HG03039 (cell line): ENCODE results near the gene PGAP1.

Source experiments
- ATAC-seq: cut with Tn5 transposase; IDR thresholded peaks from one replicate; pipeline ENCODE4 v1.9.1; 2021; ENCODE audit warnings: mild to moderate bottlenecking, moderate library complexity; ENCODE audit not compliant: unreplicated experiment

Gene PGAP1

DNA sequence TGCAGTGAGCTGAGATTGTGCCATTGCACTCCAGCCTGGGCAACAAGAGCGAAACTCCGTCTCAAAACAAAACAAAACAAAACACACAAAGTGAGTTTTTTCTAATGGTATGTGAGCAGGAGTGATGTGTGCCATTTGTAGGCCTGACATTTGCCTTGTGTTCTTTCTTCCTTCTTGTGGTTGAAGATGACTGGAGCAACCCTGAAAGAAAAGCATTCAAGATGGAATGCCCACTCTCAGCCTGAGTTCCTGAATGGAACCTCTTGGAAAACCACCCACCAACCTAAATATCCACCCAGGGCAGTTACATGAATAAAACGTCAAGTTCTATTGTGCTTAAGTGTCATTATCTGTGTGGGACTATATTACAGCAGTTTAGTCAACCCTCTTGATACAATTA is 26.5 kb downstream of the PGAP1 start:
- no peak for ATAC-seq

DNA sequence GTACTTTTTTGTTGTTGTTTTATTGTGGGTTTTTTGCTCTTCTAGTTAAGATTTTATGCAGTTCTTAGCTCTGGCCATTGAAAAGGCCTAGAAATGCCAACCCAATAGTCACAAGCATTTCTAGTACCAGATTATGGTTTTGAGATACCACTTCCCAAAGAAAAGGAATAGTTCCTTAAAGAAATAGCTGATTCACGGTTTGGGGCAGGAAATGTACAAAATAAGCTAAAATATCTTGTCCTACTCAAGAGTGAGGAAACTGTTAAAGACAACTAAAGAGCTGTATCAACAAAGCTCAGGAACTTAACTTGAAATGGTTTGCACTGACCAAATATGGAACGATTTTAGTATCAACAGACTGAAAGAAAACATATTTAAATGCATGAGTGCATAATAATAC is 35.4 kb downstream of the PGAP1 start:
- no peak for ATAC-seq

DNA sequence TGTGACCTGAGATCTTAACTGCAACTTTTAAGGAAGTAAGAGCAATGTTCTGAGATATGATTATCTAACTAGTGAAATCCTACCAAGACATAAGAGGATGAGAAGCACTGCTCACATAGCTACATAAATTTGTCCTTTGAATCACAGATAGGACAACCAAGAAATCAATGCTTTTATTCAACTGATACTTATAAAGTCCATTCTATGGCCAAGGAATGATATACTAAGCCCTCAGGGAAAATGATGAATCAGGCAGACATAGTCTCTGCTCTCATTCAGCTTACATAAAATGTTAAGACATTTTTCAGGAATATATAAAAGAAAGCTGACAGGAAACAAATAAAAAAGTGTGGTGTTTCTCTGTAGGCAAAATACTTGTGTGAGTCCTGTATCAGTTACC is 39.1 kb downstream of the PGAP1 start:
- ATAC-seq, result no peak

DNA sequence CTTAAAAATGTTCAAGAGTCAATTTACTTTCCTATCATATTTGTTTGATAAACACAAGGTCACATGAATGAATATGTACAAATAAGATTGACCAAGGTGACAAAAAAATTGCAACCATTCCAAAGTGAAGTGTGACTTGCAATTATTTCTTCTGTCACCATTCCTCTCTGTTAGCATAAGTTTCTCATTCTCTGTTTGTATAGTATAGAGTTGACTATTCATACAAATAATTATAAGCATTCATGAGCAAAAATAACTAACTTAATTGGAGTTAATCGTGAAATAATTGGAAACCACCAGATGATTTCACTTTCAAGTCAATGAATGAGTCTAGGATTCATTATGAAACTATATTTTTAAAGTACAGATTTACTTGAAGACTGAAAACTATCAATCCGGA is 42.1 kb downstream of the PGAP1 start:
- no peak for ATAC-seq

DNA sequence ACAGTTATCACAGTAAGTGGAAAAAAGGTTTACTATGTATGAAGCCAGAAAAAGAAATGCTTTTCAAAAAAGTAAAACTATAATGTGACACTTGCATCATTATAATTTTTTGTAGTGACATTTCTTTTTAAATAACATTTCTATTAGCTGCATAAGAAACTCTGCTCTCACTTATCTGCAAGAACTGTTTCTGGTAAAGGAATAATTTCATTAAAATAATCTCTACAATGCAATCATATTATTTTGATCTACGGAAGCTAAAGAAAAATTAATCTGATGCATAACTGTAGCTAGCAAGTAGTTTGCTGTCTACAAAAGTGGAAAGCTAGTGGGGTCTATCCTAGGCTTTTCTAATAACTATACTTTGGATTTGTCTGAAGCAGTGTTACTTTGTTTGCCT is 50.1 kb downstream of the PGAP1 start:
- no peak for ATAC-seq

DNA sequence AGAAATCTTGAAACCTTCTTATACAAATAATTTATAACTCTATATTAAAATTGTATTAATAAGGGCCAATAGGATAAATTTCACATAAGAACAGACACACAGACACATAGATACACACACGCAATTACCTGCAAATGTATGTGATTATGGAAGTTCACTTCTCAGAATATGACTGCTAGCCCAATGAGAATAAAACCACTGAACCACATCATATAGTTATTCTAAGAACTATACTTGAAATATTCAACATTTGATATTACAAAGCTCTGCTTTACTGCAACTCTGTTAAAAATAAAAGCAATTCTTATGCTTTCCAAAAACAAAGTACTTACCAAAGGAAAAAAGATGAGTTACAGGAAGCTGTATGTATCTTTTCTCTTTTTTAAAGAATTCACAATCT is 51.1 kb downstream of the PGAP1 start:
- no peak for ATAC-seq

DNA sequence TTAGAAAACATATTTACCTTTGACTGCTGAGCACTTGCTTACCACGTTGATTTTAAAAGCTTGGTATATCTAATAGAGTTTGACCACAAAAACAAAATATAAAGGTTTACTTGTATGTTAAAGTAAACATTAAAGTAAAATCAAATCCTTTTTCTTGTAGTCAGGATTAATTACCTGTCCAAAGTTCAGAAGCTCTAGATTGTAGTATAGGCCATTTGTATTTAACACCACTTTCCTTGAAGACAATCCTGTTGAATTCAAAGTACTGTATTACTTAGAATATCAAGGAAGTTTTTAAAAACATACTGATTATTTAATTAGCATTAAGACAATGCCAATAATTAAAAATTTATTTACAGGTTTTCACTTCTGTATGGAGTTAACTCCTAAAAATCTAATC is 53.0 kb downstream of the PGAP1 start:
- no peak for ATAC-seq

DNA sequence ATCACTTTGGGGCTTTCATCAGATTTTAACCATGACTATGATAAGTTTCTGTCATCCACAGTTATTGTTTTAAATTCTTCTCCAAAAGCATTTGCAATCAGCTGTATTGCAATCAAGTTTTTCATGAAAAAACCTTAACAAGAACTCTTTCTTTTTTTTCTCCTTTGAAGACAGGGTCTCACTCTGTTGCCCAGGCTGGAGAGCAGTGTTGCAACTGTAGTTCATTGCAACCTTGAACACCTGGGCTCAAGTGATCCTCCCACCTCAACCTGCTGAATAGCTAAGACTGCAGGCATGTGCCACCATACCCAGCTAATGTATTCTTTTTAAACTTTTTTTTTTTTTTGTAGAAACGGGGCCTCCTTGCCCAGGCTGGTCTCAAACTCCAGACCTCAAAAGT is 71.9 kb downstream of the PGAP1 start:
- no peak for ATAC-seq

DNA sequence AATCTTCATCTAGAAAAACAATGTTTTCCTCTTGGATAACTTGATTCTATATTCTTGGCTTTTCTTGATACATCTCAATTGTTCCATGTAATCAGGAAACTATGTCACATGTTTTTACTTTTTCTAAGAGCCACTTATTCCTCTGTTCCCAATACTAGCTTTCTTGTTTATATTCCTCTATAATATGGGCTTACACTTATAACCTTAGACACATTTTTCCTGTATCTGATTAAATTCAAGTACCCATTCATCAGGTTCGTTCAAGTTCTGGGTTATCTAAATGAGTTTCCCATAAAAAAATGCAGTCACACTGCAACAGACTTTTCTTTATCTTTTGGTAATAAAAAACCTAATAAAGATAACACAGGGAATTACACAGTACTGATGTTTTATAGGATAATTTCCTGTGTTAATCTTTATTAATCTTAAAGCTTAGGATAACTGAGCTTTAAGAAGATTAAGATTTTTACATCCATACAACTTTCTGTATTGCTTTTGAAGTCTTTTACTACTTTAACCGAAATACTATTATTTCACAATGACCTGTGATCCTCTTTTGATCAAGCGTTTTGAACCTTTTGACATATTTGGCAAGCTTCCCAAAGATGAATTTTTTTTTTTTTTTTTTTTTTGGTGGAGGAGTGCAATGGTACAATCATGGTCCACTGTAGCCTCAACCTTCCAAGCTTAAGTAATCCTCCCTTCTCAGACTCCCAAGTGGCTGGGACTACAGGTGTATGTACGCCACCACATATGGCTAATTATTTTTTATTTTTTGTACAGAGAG is 73.0 kb downstream of the PGAP1 start:
- ATAC-seq, result no peak

DNA sequence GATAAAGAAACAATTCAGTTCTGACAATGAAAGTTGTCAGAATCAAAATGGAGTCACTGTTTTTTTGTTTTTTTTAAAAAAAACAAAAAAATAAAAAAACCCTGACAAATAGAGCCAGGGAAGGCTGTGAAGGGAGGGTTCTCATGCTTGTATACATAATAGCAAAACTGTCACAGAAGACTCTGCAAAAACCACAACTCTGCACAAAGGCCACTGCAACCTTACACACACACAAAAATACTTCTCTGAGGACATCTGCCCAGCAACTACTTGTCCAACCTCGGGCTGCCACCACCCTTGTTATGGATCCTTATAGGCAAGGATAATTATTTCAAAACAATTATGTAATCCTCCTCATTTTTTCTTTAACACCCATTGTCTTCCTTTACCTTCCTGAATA is 75.4 kb downstream of the PGAP1 start:
- ATAC-seq, result no peak

DNA sequence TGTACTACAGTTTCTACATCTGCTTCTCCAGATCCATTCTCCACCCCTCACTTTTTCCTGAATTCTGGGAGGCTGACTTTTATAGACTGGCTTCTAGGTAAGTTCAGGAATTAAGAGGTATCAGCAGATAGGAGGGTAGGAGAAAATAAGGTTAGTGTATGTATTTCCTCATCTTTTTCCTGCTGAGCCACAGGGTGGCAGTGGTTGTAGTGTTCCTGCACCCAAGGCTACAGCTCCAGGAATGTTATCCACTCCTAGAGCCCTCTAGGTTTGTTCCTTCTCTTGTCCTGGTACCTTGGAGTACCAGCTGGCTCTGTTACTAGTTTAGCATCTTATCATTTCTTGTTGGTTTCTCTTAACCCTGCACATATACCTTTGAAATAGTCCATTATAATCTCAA is 76.6 kb downstream of the PGAP1 start:
- ATAC-seq, result no peak

DNA sequence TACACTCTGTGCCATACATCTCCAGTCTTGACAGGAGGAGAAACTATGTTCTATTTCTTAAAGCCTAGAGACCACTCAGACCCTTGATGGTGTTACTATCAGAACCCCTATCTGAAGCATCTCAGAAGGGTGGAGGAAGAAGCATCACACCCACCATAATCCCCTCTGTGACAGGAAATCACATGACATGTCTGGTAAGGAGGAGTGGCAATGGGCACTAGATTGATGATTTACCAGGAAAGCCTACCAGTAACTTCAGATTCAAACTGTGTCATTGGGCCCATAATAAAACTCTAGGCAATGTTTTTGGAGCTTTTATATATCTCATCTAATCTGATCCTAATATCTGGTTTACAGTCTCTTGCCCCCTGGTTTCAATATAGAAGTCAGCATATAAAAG is 80.2 kb downstream of the PGAP1 start:
- no peak for ATAC-seq

DNA sequence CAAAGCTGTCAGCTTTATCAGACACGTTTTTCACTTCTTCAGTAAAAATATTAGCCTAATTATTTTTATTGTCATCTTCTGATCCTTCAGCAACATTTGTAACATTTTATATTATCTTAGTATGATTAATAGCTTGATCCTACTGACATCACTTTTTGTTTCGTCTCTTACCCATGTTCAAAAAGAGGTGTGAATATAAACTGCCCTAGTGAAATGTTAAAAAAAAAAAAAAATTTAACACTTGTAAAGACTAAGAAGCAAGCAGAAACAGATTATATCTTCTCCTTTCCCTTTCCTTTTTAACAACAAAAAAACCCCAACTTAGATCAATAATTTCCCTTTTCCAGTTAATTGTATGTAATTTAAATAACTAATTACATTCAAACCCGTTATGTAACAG is 81.1 kb downstream of the PGAP1 start:
- ATAC-seq, result no peak

DNA sequence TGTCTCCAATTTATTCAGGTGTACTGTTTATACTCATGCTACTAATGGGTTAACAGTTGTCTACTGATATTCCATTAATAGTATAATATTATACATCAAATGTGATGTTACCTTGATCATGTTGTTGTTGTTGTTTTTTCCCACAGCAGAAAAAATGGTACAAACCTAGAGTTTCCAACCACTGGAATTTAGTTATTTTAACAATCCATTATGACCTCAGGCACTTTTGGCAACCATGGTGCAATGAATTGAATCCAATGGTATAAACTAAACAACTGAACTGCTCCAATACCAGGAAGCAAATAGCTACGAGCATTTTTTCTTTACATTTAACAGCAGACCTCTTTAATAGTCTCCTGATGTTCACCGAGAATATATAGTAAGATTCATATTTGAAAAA is 86.3 kb downstream of the PGAP1 start:
- no peak for ATAC-seq

DNA sequence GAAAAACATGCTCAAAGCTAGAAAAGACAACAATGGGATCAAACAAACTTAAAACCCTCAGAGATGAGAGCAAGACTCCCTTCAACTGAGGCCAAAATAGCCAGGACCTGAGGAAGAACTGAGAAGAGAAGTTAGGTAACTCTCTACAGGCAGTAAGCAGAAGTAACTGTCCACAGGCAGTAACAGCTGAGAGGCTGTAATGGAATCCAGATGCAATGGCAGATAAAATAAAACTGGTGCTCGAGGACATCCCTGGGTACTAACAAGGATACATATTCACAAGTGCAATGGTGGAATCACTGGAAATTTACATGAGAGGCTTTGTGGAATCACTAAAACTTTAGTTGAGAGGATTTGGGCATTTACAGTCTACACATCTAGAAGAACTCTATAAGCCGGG is 86.9 kb downstream of the PGAP1 start:
- ATAC-seq, result no peak

DNA sequence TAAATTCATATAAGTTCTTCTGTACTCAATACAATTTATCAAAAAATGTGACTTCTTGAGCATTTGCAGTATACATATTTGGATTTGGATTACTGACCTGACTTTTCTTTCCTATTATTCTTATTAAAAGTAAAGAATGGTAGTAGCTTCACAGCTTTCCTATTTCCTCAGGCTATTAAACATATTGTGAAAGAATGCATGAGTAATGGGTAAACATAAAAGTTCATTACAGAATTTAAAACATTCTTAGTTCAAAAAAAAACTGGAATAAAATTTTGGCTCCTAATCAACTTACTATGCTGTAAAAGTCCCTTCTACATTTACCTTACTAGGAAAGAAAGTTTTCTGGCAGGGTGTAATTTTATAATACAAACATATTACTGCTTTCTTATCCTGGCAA is 90.1 kb downstream of the PGAP1 start:
- no peak for ATAC-seq

DNA sequence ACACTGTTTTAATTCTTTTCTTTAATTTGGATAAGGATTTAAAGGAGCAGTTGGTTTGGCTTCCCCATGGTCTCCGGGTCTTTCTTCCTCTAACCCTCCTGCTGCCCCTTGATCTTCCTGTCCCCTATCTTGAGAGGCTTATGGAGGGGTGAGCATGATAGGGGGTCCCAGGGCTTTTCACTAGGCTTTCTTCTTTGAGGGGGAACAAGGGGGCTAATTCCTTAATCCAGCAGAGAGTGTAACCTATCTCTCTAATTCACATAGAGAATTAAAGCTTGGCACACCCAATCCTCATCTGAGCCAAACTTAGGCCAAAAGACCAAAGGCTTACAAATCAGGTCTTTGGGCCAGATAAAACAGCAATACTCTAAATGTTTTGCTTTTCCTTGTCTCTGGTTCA is 95.8 kb downstream of the PGAP1 start:
- ATAC-seq, result no peak

DNA sequence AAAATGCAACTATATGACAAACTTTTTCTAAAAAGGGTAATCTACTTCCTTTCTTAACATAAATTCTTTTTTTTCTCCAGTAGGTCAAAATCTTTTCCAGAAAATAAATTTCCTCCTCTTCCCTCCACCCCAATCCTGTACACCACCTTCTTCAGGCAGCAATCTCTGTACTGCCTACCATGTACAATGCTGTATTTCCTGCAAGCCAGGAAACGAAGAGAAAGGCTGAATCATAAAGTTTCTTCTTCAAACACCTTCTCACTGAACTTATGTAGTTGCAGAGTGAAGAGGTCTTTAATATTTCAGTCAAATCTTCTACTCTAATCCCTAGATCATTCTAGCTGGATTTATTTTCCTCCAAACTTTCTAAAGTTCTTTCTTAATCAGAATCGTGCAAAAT is 99.2 kb downstream of the PGAP1 start:
- no peak for ATAC-seq

DNA sequence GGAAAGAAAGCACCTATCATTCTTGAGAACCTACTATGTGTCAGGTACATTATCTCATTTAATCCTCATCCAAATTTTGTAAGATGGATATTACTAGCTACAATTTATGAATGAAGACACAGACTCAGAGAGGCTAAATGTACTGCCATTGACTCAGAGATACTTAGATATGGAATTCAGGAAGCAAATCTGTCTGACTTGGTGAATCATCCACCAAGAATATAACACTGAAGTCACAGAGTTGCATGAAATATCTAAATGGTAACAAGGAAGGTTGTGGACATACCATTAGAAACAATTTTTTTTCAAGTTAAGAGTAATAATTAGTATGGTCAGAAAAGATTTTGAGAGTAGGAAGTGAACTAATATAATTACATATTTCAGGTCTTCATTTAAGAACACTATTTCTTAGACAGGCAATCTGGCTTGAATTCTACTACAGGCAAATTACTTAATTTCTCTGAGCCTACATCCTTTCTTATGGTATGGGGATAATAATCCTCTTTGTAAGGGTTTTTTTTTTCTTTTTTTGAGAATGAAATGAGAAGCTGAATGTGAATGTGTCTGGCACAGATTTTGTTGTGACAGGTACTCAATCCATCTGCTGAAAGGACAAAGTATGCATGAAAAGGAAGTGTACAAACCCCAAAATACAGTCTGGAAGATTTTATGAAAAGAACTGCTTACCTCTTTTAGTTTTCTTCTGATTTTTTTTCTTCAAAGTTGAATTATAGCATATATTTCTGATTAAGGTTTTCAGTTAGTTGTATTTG is 102.6 kb downstream of the PGAP1 start:
- ATAC-seq, result no peak

DNA sequence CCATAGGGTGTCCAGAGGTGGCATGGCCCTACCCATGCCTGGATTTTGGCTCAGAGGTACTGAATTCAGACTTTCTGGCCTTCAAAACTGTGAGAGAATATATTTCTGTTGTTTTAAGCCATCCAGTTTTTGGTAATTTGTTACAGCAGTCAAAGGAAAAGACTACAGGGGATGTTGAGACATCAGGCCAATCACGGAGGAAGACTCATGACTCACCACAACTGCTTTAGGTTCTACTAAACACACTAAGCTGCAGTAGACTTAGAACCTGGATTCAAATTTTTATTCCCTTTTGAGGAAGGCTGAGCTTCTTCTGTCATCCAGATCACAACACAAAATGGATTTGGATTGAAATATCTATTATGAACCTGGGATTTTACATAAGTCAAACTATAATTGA is 105.3 kb downstream of the PGAP1 start:
- no peak for ATAC-seq

DNA sequence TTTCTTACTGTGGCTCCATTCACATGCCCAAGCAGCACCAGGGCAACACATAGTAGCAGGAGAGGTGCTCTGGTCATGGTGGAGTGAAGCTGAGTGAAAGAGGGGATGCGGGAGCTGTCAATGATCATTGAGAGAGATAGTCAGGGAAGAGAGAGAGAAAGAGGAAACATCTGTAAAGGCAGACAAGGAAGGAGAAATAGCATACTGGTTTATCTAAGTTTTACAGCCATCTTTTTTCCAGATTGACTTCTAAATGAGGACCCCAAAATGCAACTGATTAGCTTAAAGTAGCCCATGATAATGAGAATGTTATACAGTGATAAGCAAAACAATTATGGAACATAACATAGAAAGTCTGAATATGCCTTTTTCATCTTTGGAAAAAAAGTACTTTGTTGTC is 117.2 kb downstream of the PGAP1 start, which contains the start of gene C2orf66:
C2orf66 (minus strand) TSS at position 96 of the 400 bp plus-strand sequence; CDS start at position 77, 19 bp downstream.
- no peak for ATAC-seq

DNA sequence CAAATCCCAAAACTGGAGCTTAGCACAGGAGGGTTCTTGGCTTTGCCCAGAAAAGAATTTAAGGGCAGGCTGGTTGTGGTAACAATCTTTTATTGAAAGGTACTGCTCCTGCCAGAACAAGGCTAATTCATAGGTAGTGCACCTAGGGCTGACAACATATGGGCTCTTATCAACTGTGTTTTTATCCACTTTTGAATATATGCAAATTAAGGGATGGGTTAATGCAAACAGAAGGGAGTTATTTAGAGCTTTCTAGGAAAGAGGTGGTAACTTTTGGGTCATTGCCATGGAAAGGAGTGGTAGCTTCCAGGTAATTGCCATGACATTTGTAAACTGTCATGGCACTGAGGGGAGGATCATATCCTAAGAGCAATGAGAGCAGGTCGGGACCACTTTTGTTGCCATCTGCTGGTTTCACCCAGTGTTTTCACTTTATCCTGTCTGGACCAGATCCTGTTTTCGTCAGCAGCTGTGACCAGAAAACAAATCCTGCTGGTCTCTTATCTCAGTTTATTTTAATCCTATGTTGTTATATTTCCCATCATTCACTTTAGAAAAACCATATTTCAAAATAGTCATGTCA is 118.3 kb downstream of the PGAP1 start:
- no peak for ATAC-seq
